Stimulated activated CD8-positive, alpha-beta memory T cell treated with anti-CD3 and anti-CD28 coated beads, Interleukin-4, amount 100 ng/mL, for 1 hour (primary cell): ENCODE results near the gene SPDYE9.
"Not testable (repeated sequence)": the region's sequence is repeated elsewhere in the genome, so short reads cannot be mapped to it uniquely, and the experiment has no call there.

Experiments used
- DNase-seq, 2 donors: peaks; one replicate each; pipeline ENCODE4 v3.0.0-alpha.2; 2020; ENCODE audit warnings: low read depth in 2 of 2, low spot score in 1 of 2

SPDYE9 gene, protein sequence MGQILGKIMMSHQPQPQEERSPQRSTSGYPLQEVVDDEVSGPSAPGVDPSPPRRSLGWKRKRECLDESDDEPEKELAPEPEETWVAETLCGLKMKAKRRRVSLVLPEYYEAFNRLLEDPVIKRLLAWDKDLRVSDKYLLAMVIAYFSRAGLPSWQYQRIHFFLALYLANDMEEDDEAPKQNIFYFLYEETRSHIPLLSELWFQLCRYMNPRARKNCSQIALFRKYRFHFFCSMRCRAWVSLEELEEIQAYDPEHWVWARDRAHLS

DNA sequence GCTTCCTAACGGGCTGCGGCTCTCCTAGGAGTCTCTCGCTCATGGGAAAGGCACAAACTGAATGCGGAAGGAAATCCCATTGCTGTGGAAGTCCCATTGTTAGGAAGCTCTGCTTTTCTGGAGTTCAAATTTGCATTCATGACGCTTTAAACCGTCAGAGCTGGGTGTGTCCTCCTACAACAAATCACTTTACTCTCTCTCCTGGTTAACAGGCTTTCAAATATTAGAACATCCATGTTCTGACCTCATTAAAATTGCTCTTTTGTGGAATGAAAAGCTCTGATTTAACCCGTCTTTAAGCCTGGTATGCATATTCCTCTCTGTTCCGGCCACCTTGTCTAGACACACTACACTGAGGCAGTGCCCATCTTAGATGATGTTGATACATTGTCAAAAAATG, at the start of gene SPDYE9:
TSS of gene SPDYE9 (minus strand) at position 101 of the 400 bp plus-strand sequence. CDS start 1,800 bp downstream, outside the sequence.
- not testable (repeated sequence) for DNase-seq

DNA sequence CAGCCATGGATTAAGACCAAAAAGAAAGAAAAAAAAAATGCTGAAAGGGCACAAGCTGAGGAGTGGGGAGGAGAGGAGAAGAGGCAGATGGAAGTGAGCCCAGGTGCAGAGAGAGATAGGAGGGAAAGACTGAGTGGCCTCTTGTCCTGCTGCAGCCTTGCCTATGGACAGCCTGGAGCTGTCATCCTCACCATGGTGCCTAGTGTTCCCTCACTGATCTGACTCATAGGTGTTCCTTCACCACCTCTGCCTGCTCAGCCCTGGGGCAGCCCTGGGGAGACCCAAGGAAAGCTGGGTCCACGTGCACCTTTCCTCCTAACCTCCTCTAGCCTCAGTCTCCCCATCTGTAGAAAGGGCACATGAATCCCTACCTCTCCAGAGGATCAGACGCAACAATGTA, 49.0 kb upstream of the SPDYE9 start:
- DNase-seq, result not testable (repeated sequence)

DNA sequence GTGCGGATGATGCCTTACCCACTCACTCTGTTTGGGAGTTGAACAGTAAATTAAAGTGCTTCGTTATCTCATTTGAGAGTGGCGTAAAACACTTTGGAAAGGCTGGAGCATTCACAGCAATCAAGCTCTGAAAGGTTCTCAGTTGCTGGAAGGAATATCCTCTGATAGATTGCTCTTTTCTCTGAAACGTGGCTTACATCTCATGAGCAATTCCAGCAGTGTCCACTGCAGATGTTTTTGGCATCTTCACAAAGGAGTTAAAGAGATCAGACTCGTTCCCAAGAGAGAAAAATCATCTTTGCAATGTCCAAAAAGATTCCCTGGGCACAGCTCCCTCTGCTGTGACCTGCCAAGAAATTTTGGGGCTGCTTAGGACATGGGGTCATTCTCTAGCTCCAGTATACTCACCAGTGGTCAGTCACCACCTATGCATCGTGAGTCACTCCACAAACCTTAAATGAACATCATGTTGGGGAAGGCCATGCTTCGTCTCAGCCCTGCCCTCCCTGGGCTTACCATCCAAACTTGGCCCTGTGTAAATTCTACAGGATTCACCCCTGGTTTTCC, 46.9 kb upstream of the SPDYE9 start:
- not testable (repeated sequence) for DNase-seq

DNA sequence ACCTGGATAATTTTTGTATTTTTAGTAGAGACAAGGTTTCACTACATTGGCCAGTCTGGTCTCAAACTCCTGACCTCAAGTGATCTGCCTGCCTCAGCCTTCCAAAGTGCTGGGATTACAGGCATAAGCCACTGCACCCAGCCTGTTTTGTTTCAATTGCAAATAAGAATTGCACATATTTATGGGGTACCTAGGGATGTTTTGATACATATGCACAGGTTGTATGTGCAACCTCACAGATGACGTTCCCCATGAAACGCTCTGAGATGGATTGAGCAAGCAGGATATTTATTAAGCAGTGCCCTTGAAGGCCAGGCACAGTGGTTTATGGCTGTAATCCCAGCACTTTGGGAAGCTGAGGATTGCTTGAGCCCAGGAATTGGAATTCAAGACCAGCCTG, 44.8 kb upstream of the SPDYE9 start:
- DNase-seq, result not testable (repeated sequence)

DNA sequence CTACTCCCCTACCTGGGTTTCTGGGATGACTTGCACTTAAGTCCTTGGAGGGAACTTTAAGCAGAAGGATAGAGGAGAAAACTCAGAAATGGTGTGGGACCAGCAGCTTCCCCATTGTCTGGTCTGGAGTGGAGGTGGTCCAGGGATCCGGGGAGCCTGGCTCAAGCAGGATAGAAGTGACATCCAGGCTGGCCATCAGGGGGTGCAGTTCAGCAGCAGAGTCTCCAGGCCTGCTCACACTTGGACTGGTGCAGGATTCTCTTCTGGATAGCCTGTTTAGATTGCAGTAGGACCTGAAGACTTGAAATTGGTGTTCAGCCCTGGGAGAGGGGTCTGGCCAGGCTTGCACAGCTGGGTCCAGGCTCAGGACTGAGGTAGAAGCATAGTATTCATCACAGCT, 38.3 kb upstream of the SPDYE9 start:
- DNase-seq, result not testable (repeated sequence)

DNA sequence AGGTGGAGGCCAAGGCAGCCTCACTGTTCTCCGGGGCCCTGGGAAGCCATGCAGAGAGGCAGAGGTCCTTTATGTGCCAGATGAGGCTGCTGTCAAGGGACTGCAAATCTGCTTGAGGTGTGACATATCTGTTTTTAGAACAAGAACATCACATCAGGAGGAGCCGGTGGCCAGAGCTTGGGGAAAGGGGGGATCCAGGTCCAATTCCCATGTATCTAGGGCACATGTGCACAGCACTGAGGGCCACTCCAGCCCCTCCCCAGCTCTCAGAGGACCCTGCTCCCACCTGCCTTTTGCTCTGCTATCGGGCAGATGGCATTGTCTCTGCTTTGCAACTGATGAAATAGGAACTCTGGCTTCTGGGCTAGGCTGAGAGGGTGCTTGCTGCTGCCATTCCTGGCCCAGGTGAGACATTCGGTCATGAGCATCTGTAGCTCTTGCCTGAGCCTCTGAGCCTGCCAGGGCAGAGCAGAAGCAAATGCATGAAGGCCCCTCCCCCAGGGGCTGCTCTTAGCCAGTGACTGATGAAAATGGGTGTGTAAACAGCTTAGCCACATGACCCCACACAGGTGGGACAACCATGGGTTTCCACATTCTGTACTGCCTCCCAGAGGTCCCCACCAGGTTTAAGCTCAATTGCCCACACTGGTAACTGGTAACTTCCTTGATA, 37.1 kb upstream of the SPDYE9 start:
- DNase-seq, result not testable (repeated sequence)

DNA sequence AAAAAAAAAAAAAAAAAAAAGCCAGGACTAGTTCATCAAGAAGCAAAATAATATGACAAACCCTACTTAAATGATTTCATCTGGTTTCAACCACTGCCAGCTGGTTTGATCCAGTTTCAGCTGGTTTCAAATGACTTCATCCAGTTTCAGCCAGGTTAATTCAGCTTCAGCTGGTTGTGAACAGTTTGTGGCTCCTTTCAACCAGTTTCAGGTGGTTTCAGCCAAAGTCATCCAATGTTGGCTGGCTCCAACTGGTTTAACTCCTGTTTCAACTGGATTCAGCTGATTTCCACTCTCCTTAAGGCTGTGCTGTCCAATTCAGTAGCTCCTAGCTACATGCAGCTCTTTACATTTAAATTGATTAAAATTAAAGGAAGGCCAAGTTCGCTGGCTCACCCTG, 32.3 kb upstream of the SPDYE9 start:
- not testable (repeated sequence) for DNase-seq

DNA sequence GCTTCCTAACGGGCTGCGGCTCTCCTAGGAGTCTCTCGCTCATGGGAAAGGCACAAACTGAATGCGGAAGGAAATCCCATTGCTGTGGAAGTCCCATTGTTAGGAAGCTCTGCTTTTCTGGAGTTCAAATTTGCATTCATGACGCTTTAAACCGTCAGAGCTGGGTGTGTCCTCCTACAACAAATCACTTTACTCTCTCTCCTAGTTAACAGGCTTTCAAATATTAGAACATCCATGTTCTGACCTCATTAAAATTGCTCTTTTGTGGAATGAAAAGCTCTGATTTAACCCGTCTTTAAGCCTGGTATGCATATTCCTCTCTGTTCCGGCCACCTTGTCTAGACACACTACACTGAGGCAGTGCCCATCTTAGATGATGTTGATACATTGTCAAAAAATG, 28.0 kb downstream of the SPDYE9 start, which contains the start of gene SPDYE11:
TSS of gene SPDYE11 (minus strand) at position 101 of the 400 bp plus-strand sequence. CDS start 1,800 bp downstream, outside the sequence.
- not testable (repeated sequence) for DNase-seq

DNA sequence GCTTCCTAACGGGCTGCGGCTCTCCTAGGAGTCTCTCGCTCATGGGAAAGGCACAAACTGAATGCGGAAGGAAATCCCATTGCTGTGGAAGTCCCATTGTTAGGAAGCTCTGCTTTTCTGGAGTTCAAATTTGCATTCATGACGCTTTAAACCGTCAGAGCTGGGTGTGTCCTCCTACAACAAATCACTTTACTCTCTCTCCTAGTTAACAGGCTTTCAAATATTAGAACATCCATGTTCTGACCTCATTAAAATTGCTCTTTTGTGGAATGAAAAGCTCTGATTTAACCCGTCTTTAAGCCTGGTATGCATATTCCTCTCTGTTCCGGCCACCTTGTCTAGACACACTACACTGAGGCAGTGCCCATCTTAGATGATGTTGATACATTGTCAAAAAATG, 56.2 kb downstream of the SPDYE9 start, which contains the start of gene SPDYE8:
TSS of gene SPDYE8 (minus strand) at position 101 of the 400 bp plus-strand sequence. CDS start 1,800 bp downstream, outside the sequence.
- DNase-seq, result not testable (repeated sequence)
